Measurements from ENCODE around the gene BICRA. TPM values are rescaled to one million over a fixed set of nuclear protein-coding genes. Genes with fewer than 3 reads are reported as not detected.

Gene BICRA
- total RNA-seq, 4 donors from 2014 or later = 8.4 to 35.2 (median 28.7) TPM

GRCh38 chr19:47681388-47681787, 72.5 kb downstream of the BICRA start:
- H3K9me3 ChIP-seq = no peaks in the 10 kb centered on the region
- H3K36me3 ChIP-seq = peaks cover 0 to 29% of the 10 kb centered on the region in 2 donors
- ATAC-seq (no peak), DNase-seq (no peak)
- H3K27ac ChIP-seq = peak overlapping the region in 3 of 4 donors; percentile 3 to 31 (median 4)
- TF ChIP-seq CTCF (IDR thresholded peaks at IDR 0.05 in 4 of 5, conservative IDR thresholded peaks at IDR 0.05 in 1 of 5) (no peak), POLR2A (IDR thresholded peaks at IDR 0.05) (no peak)
- peaks cover 0 to 8% of the 10 kb centered on the region in 2 donors for H3K4me1 ChIP-seq
- no peak overlapping the region for H3K4me3 ChIP-seq
- no peaks in the 10 kb centered on the region for H3K27me3 ChIP-seq
- in situ Hi-C loops (cut with MboI; ENCODE audit: low sequenced_read_pairs in 4 of 4) (no loop called here), intact Hi-C loops (cut with DNase I; ENCODE audit: low total_unique reads) (no loop called here)

- Histone ChIP-seq H3K27ac (peak overlapping the region in 1 of 4 donors; percentile 4), H3K36me3 (peaks cover 0 to 29% of the 10 kb centered on the region in 2 donors), H3K4me1 (peaks cover 0 to 8% of the 10 kb centered on the region in 2 donors), H3K9me3 (no peaks in the 10 kb centered on the region), H3K4me3 (no peak overlapping the region), H3K27me3 (no peaks in the 10 kb centered on the region)
- no peak for DNase-seq
- in situ Hi-C loops (cut with MboI; ENCODE audit: low sequenced_read_pairs in 4 of 4) = no loop called here
- no peak for TF ChIP-seq CTCF (IDR thresholded peaks at IDR 0.05 in 4 of 5, conservative IDR thresholded peaks at IDR 0.05 in 1 of 5)
- no peak for TF ChIP-seq POLR2A (IDR thresholded peaks at IDR 0.05)
- no peak for ATAC-seq
- intact Hi-C loops (cut with DNase I; ENCODE audit: low total_unique reads) = no loop called here
Observed at GRCh38 chr19:47681936-47682335, 73.0 kb downstream of the BICRA start.

- TF ChIP-seq POLR2A (IDR thresholded peaks at IDR 0.05) (no peak), CTCF (IDR thresholded peaks at IDR 0.05 in 4 of 5, conservative IDR thresholded peaks at IDR 0.05 in 1 of 5) (no peak)
- no peak for DNase-seq
- Histone ChIP-seq H3K4me1 (peaks cover 0 to 8% of the 10 kb centered on the region in 2 donors), H3K9me3 (no peaks in the 10 kb centered on the region), H3K27me3 (no peaks in the 10 kb centered on the region), H3K4me3 (no peak overlapping the region), H3K36me3 (peaks cover 0 to 29% of the 10 kb centered on the region in 2 donors), H3K27ac (no peak overlapping the region)
- in situ Hi-C loops (cut with MboI; ENCODE audit: low sequenced_read_pairs in 4 of 4) = no loop called here
- no peak for ATAC-seq
- intact Hi-C loops (cut with DNase I; ENCODE audit: low total_unique reads) = no loop called here
Observed at GRCh38 chr19:47682939-47683338, 74.0 kb downstream of the BICRA start.

- H3K27me3 ChIP-seq = no peaks in the 10 kb centered on the region
- intact Hi-C loops (cut with DNase I; ENCODE audit: low total_unique reads) = no loop called here
- H3K4me1 ChIP-seq = peaks cover 7 to 14% of the 10 kb centered on the region in 2 donors
- DNase-seq = no peak
- H3K27ac ChIP-seq = peak overlapping the region in 1 of 4 donors; percentile 43
- in situ Hi-C loops (cut with MboI; ENCODE audit: low sequenced_read_pairs in 4 of 4) = no loop called here
- H3K9me3 ChIP-seq = no peaks in the 10 kb centered on the region
- no peak overlapping the region for H3K4me3 ChIP-seq
- TF ChIP-seq POLR2A (IDR thresholded peaks at IDR 0.05) (no peak), CTCF (IDR thresholded peaks at IDR 0.05 in 4 of 5, conservative IDR thresholded peaks at IDR 0.05 in 1 of 5) (no peak)
- no peak for ATAC-seq
- H3K36me3 ChIP-seq = peaks cover 3 to 19% of the 10 kb centered on the region in 2 donors
Observed at GRCh38 chr19:47686679-47687450, 77.9 kb downstream of the BICRA start.

All from gastrocnemius medialis (tissue), 4 donors.